Heart left ventricle (tissue), 16 donors: ENCODE measurements around the gene CBLN1. TPM values are rescaled to one million over a fixed set of nuclear protein-coding genes. Genes with fewer than 3 reads are reported as not detected.
"Not testable (repeated sequence)": the region's sequence is repeated elsewhere in the genome, so short reads cannot be mapped to it uniquely, and the experiment has no call there.

Source experiments
- ATAC-seq, 4 donors: fragments of 200-7000 bp; cut with Tn5 transposase; one replicate each; pipeline ENCODE4 v1.9.1; 2020 to 2022; ENCODE audit warnings: moderate library complexity in 4 of 4, mild to moderate bottlenecking in 3 of 4, moderate number of reproducible peaks in 1 of 4
- DNase-seq, 5 donors: peaks; one replicate each; pipeline ENCODE4 v3.0.0-alpha.2; 2020
- H3K27ac ChIP-seq, 12 donors: fragments of 200-600 bp; sonication (generic) in 4 of 12; one replicate each; pipeline versions ENCODE4 v1.5.0 to v1.8.0; 2016 to 2022; ENCODE audit warnings: mild to moderate bottlenecking in 2 of 12
- H3K27me3 ChIP-seq, 9 donors: fragments of 200-600 bp; sonication (generic) in 2 of 9; one replicate each; pipeline versions ENCODE4 v1.5.1 to v1.8.0; 2016 to 2022; ENCODE audit warnings: mild to moderate bottlenecking in 3 of 9
- H3K36me3 ChIP-seq, 9 donors: fragments of 200-600 bp; sonication (generic) in 2 of 9; one replicate each; pipeline versions ENCODE4 v1.5.0 to v1.8.0; 2018 to 2022; ENCODE audit warnings: mild to moderate bottlenecking in 2 of 9
- H3K4me1 ChIP-seq, 12 donors: fragments of 200-600 bp; sonication (generic) in 4 of 12; one replicate each; pipeline versions ENCODE4 v1.5.0 to v1.8.0; 2016 to 2022; ENCODE audit warnings: mild to moderate bottlenecking in 3 of 12
- H3K4me3 ChIP-seq, 12 donors: fragments of 200-600 bp; sonication (generic) in 4 of 12; one replicate each; pipeline versions ENCODE4 v1.5.0 to v1.8.0; 2017 to 2022; ENCODE audit warnings: mild to moderate bottlenecking in 9 of 12, moderate library complexity in 4 of 12
- H3K9me3 ChIP-seq, 12 donors: fragments of 200-600 bp; sonication (generic) in 4 of 12; one replicate each; pipeline versions ENCODE4 v1.5.0 to v1.8.0; 2016 to 2022; ENCODE audit warnings: mild to moderate bottlenecking in 1 of 12
- CTCF ChIP-seq, 12 donors: fragments of 200-600 bp; sonication (generic) in 4 of 12; IDR thresholded peaks; one replicate each; pipeline versions ENCODE4 v1.5.0 to v1.8.0; 2018 to 2022; ENCODE audit warnings: antibody characterized with exemption in 12 of 12, mild to moderate bottlenecking in 5 of 12
- POLR2A ChIP-seq, 2 donors: fragments of 450-650 bp; IDR thresholded peaks; one replicate each; pipeline ENCODE4 v1.6.1; 2017; ENCODE audit warnings: antibody characterized with exemption in 2 of 2, mild to moderate bottlenecking in 2 of 2, moderate library complexity in 2 of 2
- WGBS, 4 donors: extraction: QIAGEN DNeasy Blood & Tissue Kit in 2 of 4; methylation state at CpG; one replicate each; pipeline versions ENCODE4 v1.1.5 to v1.1.7; 2013 to 2018; 5-methylcytosine and 5-hydroxymethylcytosine counted together
- intact Hi-C, 10 donors: fragments of 100-400 bp; cut with DNase I; formaldehyde crosslinking; loops; one replicate each; pipeline versions ENCODE4 v1.11.1 to v1.14.2; 2022
- polyA plus RNA-seq, 2 donors: library from polyadenylated mRNA; stranded (reverse); fragments of 200-250 nt; gene quantifications; one replicate each; pipeline ENCODE4 v1.2.3, GENCODE V29; 2013
- total RNA-seq, 9 donors: library from RNA; depleted of rRNA in 2 of 9; stranded (reverse); fragments of >200 nt in 2 of 9; fragmentation: NEBNext Ultra II Directional in 3 of 9; extraction: Animal tissue kit (Norgen Biotek cat#: 25700) in 3 of 9; gene quantifications; one replicate each; pipeline versions ENCODE4 v1.1.0 to v1.2.4, GENCODE V29; 2016 to 2023
- donor health status: ischemic (EF 13 %, LVEDD 7.1; RV severe dilation, severe dysfunction).
- donor health status: healthy with polysubstance abuse.
- donor health status: DM: no; HTN: yes; CAD: no.
- donor health status: DM: no; HTN: no; CAD: no.
- donor health status: ischemic (EF 25% LVEDD 6.9; RV normal size, moderate dysfunction).
- donor health status: ischemic (EF 25% LVEDD 5.7; RV mildly dilated, moderate dysfunction).
- donor health status: healthy.
- donor health status: DM: yes; HTN: yes; CAD: no.
- donor health status: ischemic (EF 35%, LVEDD 5.7; RV mildly dilated, moderate dysfunction).
- donor health status: nonischemic (EF 11% LVEDD 7.7; RV severe dilation, severe dysfunction).
- donor health status: DM: yes; HTN: yes; CAD: no.
- donor health status: PGD.
- donor health status: ischemic (EF 29% LVEDD 5.4; RV normal size, mild dysfunction).
- donor health status: nonischemic (EF 23%, LVEDD 6.1; RV moderate dilation, normal function).

The CBLN1 gene
- total and polyA plus RNA-seq, 11 donors = 0.24 to 4.1 (median 1.5) TPM

GRCh38 chr16:49259330-49259729 lies 22.3 kb downstream of the CBLN1 start:
- no peak for DNase-seq
- no peak overlapping the region for H3K4me3 ChIP-seq
- H3K9me3 ChIP-seq = no peaks in the 10 kb centered on the region
- no peaks in the 10 kb centered on the region for H3K36me3 ChIP-seq
- TF ChIP-seq CTCF (IDR thresholded peaks at IDR 0.05) (no peak), POLR2A (IDR thresholded peaks at IDR 0.05) (no peak)
- peaks cover 0 to 7% (median 0%) of the 10 kb centered on the region in 9 donors for H3K27me3 ChIP-seq
- intact Hi-C loops = no loop called here
- no peaks in the 10 kb centered on the region for H3K4me1 ChIP-seq
- no peak for ATAC-seq
- no peak overlapping the region for H3K27ac ChIP-seq

GRCh38 chr16:49250689-49251088 lies 30.9 kb downstream of the CBLN1 start:
- intact Hi-C loops = no loop called here
- 50 to 88% (median 55%) methylated on average over 1 of the region's 1 CpG for WGBS, 4 donors
- H3K4me3 ChIP-seq = no peak overlapping the region
- H3K36me3 ChIP-seq = no peaks in the 10 kb centered on the region
- H3K27ac ChIP-seq = no peak overlapping the region
- TF ChIP-seq CTCF (IDR thresholded peaks at IDR 0.05) = no peak
- TF ChIP-seq POLR2A (IDR thresholded peaks at IDR 0.05) = no peak
- H3K9me3 ChIP-seq = no peaks in the 10 kb centered on the region
- peaks cover 0 to 34% (median 0%) of the 10 kb centered on the region in 9 donors for H3K27me3 ChIP-seq
- H3K4me1 ChIP-seq = no peaks in the 10 kb centered on the region
- no peak for ATAC-seq
- no peak for DNase-seq

GRCh38 chr16:49248227-49248626 lies 33.4 kb downstream of the CBLN1 start:
- no peak overlapping the region for H3K27ac ChIP-seq
- no peaks in the 10 kb centered on the region for H3K4me1 ChIP-seq
- H3K27me3 ChIP-seq = peaks cover 0 to 30% (median 0%) of the 10 kb centered on the region in 9 donors
- DNase-seq (no peak), ATAC-seq (no peak)
- TF ChIP-seq POLR2A (IDR thresholded peaks at IDR 0.05) (no peak), CTCF (IDR thresholded peaks at IDR 0.05) (no peak)
- no peaks in the 10 kb centered on the region for H3K36me3 ChIP-seq
- intact Hi-C loops = no loop called here
- H3K4me3 ChIP-seq = no peak overlapping the region
- WGBS, 4 donors = 61 to 81% (median 68%) methylated on average over 1 of the region's 1 CpG
- H3K9me3 ChIP-seq = no peaks in the 10 kb centered on the region

- Histone ChIP-seq H3K27ac (no peak overlapping the region), H3K4me1 (no peaks in the 10 kb centered on the region), H3K9me3 (peaks cover 0 to 5% (median 0%) of the 10 kb centered on the region in 12 donors), H3K4me3 (no peak overlapping the region), H3K27me3 (no peaks in the 10 kb centered on the region), H3K36me3 (no peaks in the 10 kb centered on the region)
- DNase-seq = no peak
- TF ChIP-seq CTCF (IDR thresholded peaks at IDR 0.05) (no peak), POLR2A (IDR thresholded peaks at IDR 0.05) (no peak)
- WGBS, 4 donors = 60 to 71% (median 69%) methylated on average over 4 of the region's 4 CpGs
- intact Hi-C loops = no loop called here
- ATAC-seq = no peak
These were observed 45.4 kb downstream of the CBLN1 start for GRCh38 chr16:49236216-49236615.

GRCh38 chr16:49228335-49228734 lies 53.3 kb downstream of the CBLN1 start:
- not testable (repeated sequence) for DNase-seq, H3K4me1 ChIP-seq, H3K4me3 ChIP-seq, H3K27ac ChIP-seq, H3K27me3 ChIP-seq, ATAC-seq, H3K9me3 ChIP-seq, H3K36me3 ChIP-seq
- intact Hi-C loops = loop anchor here in 1 of 10 donors (5.0 kb wide), 1 partner anchor 331 kb away; no protein-coding TSS in a partner anchor
- WGBS, 4 donors = 77 to 85% (median 77%) methylated on average over 3 of the region's 3 CpGs
